HUES48 (cell line): Measurements from ENCODE around the gene VHLL.

ENCODE experiments used
- H3K27ac ChIP-seq: one replicate; pipeline ENCODE4 v1.7.0; 2013; ENCODE audit warnings: low read depth, low read length, inconsistent platforms
- H3K27me3 ChIP-seq: 2 replicates; pipeline ENCODE4 v1.6.1; 2013; ENCODE audit warnings: mild to moderate bottlenecking, low read length; ENCODE audit not compliant: control insufficient read depth, insufficient read depth
- H3K36me3 ChIP-seq: 2 replicates; pipeline ENCODE4 v1.6.1; 2013; ENCODE audit warnings: low read length; ENCODE audit not compliant: control insufficient read depth, insufficient read depth
- H3K4me1 ChIP-seq: 2 replicates; pipeline ENCODE4 v1.6.1; 2013; ENCODE audit warnings: mild to moderate bottlenecking, low read length; ENCODE audit not compliant: control insufficient read depth, insufficient read depth
- H3K4me3 ChIP-seq: 2 replicates; pipeline ENCODE4 v1.5.1; 2013; ENCODE audit warnings: mild to moderate bottlenecking, low read depth, low read length
- H3K9ac ChIP-seq: 2 replicates; pipeline ENCODE4 v1.6.1; 2013; ENCODE audit warnings: mild to moderate bottlenecking, low read depth, low read length, moderate library complexity
- H3K9me3 ChIP-seq: 2 replicates; pipeline ENCODE4 v1.6.1; 2013; ENCODE audit warnings: low read length; ENCODE audit not compliant: control insufficient read depth, insufficient read depth

Gene VHLL

GRCh38 chr1:156291226-156292061 is 7.7 kb downstream of the VHLL start:
- peak overlapping the region; percentile 72 for H3K4me3 ChIP-seq

GRCh38 chr1:156289857-156290256 is 9.2 kb downstream of the VHLL start:
- Histone ChIP-seq H3K27me3 (no peaks in the 10 kb centered on the region), H3K4me3 (no peak overlapping the region), H3K9ac (no peak overlapping the region), H3K27ac (no peak overlapping the region), H3K36me3 (peaks cover 12% of the 10 kb centered on the region), H3K9me3 (no peaks in the 10 kb centered on the region), H3K4me1 (no peaks in the 10 kb centered on the region)

More at GRCh38 chr1:156291226-156292061, 7.7 kb downstream of the VHLL start:
- H3K4me1 ChIP-seq = no peaks in the 10 kb centered on the region
- H3K36me3 ChIP-seq = peaks cover 12% of the 10 kb centered on the region
- no peak overlapping the region for H3K9ac ChIP-seq
- no peaks in the 10 kb centered on the region for H3K9me3 ChIP-seq
- peak overlapping the region; percentile 49 for H3K27ac ChIP-seq
- no peaks in the 10 kb centered on the region for H3K27me3 ChIP-seq

DNA sequence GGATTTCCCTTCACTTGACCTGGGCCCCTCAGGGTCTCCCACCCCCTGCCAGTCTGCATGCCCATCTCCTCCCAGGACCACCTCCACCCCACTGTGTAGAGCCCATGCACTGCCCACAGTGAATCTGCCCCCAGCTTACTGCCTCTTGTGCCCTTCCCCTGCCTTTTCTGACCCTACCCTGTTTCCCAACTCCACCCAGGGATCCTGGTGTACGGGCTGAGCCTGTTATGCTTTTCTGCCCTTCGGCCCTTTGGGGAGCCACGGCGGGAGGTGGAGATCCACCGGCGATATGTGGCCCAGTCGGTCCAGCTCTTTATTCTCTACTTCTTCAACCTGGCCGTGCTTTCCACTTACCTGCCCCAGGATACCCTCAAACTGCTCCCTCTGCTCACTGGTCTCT is 13.0 kb downstream of the VHLL start:
- no peak overlapping the region for H3K4me3 ChIP-seq
- no peak overlapping the region for H3K9ac ChIP-seq
- peaks cover 13% of the 10 kb centered on the region for H3K4me1 ChIP-seq
- no peaks in the 10 kb centered on the region for H3K36me3 ChIP-seq
- no peaks in the 10 kb centered on the region for H3K27me3 ChIP-seq
- no peak overlapping the region for H3K27ac ChIP-seq
- no peaks in the 10 kb centered on the region for H3K9me3 ChIP-seq

- Histone ChIP-seq H3K4me1 (peaks cover 14% of the 10 kb centered on the region), H3K9me3 (no peaks in the 10 kb centered on the region), H3K4me3 (no peak overlapping the region), H3K36me3 (no peaks in the 10 kb centered on the region), H3K27me3 (no peaks in the 10 kb centered on the region), H3K9ac (no peak overlapping the region), H3K27ac (no peak overlapping the region)
These were observed 13.7 kb downstream of the VHLL start for GRCh38 chr1:156285437-156285836.

- H3K4me1 ChIP-seq = peaks cover 14% of the 10 kb centered on the region
- no peaks in the 10 kb centered on the region for H3K9me3 ChIP-seq
- no peak overlapping the region for H3K27ac ChIP-seq
- H3K4me3 ChIP-seq = no peak overlapping the region
- peaks cover 7% of the 10 kb centered on the region for H3K36me3 ChIP-seq
- no peak overlapping the region for H3K9ac ChIP-seq
- H3K27me3 ChIP-seq = no peaks in the 10 kb centered on the region
These were observed 14.3 kb downstream of the VHLL start for GRCh38 chr1:156284757-156285156.

- Histone ChIP-seq H3K9ac (peak within 1 kb of the TSS; percentile 66), H3K27me3 (no peaks in the 10 kb centered on the region), H3K4me3 (peak within 1 kb of the TSS; percentile 94), H3K4me1 (peaks cover 14% of the 10 kb centered on the region), H3K36me3 (peaks cover 13% of the 10 kb centered on the region), H3K27ac (peak within 1 kb of the TSS; percentile 98), H3K9me3 (no peaks in the 10 kb centered on the region)
These were observed 15.0 kb downstream of the VHLL start, which contains the start of gene TMEM79 for GRCh38 chr1:156284112-156284511. Gene TMEM79, plus strand, starts transcription at chr1:156284325. Its CDS starts 902 bp downstream, at chr1:156285227.

- Histone ChIP-seq H3K9me3 (no peaks in the 10 kb centered on the region), H3K4me3 (peak overlapping the region; percentile 94), H3K4me1 (peaks cover 14% of the 10 kb centered on the region), H3K27me3 (no peaks in the 10 kb centered on the region), H3K27ac (peak overlapping the region; percentile 98), H3K36me3 (peaks cover 19% of the 10 kb centered on the region), H3K9ac (peak overlapping the region; percentile 66)
These were observed 15.6 kb downstream of the VHLL start for GRCh38 chr1:156283521-156283920.

- Histone ChIP-seq H3K36me3 (peaks cover 28% of the 10 kb centered on the region), H3K9ac (peak within 1 kb of the TSS; percentile 92), H3K4me1 (peaks cover 14% of the 10 kb centered on the region)
These were observed 16.5 kb downstream of the VHLL start, which contains the start of gene SMG5 for GRCh38 chr1:156282479-156283222. Gene SMG5, minus strand, starts transcription at chr1:156282825. Its CDS starts 145 bp downstream, at chr1:156282680.

GRCh38 chr1:156281693-156282478 is 17.2 kb downstream of the VHLL start:
- H3K36me3 ChIP-seq = peaks cover 35% of the 10 kb centered on the region
- H3K4me3 ChIP-seq = peak overlapping the region; percentile 94
- H3K4me1 ChIP-seq = peaks cover 14% of the 10 kb centered on the region
- H3K27ac ChIP-seq = peak overlapping the region; percentile 98
- H3K9ac ChIP-seq = peak overlapping the region; percentile 92
- H3K9me3 ChIP-seq = no peaks in the 10 kb centered on the region
- no peaks in the 10 kb centered on the region for H3K27me3 ChIP-seq

More at GRCh38 chr1:156282479-156283222, 16.5 kb downstream of the VHLL start, which contains the start of gene SMG5:
- peak within 1 kb of the TSS; percentile 94 for H3K4me3 ChIP-seq
- H3K27ac ChIP-seq = peak within 1 kb of the TSS; percentile 98
- H3K27me3 ChIP-seq = no peaks in the 10 kb centered on the region
- no peaks in the 10 kb centered on the region for H3K9me3 ChIP-seq

DNA sequence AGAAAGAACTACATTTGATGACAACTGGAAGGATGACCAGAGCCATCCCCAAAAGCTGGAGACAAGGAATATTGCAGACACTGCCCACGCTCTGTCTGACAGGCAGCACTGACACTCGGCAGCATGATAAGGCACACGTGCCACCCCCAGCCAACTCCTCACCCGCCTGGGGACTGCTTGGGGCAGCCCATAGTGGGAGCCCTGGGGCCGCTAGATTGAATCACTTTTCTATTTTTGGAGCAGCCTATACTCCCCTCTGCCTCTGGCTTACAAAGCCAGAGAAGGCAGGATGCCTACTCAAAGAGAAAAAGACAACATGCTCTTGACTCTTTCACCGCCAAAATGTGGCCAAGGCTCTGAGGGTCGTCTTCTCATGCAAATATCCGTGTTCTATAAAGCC is 17.8 kb downstream of the VHLL start:
- peaks cover 14% of the 10 kb centered on the region for H3K4me1 ChIP-seq

More for the DNA sequence above, 17.8 kb downstream of the VHLL start:
- H3K4me3 ChIP-seq = peak overlapping the region; percentile 94
- H3K9me3 ChIP-seq = no peaks in the 10 kb centered on the region
- peaks cover 41% of the 10 kb centered on the region for H3K36me3 ChIP-seq
- no peaks in the 10 kb centered on the region for H3K27me3 ChIP-seq
- peak overlapping the region; percentile 92; the same call in 1 of the 2 replicates for H3K9ac ChIP-seq
- peak overlapping the region; percentile 98 for H3K27ac ChIP-seq
